ENCODE data around the gene RNF166.

Gene RNF166

GRCh38 chr16:88743693-88744576, 37.7 kb upstream of the RNF166 start:
- H3K4me2 ChIP-seq (ENCODE audit: insufficient read depth, low read length) = no peak overlapping the region
- TF ChIP-seq CTCF (IDR thresholded peaks at IDR 0.05; ENCODE audit: borderline replicate concordance, extremely low read depth, low read length, poor library complexity, severe bottlenecking) = peak; percentile 82
- no peak for TF ChIP-seq EZH2 (IDR thresholded peaks at IDR 0.05; ENCODE audit: borderline replicate concordance, low read depth, low read length, severe bottlenecking)
- H2AFZ ChIP-seq (ENCODE audit: low read depth, low read length) = no peak overlapping the region
- peak; percentile 65 for DNase-seq
- H3K9me3 ChIP-seq (ENCODE audit: insufficient read depth, low read length, severe bottlenecking) = no peaks in the 10 kb centered on the region
- H3K4me1 ChIP-seq (ENCODE audit: insufficient read depth, low read length) = no peaks in the 10 kb centered on the region
- H3K4me3 ChIP-seq (ENCODE audit: low read depth in 1 of 2, low read length in 2 of 2) = no peak overlapping the region
- no peaks in the 10 kb centered on the region for H3K27me3 ChIP-seq (ENCODE audit: insufficient read depth, low read length, poor library complexity)
- peak; percentile 67 for ATAC-seq (ENCODE audit: insufficient read depth, low read depth)
- H3K79me2 ChIP-seq (ENCODE audit: insufficient read depth, low read length) = peaks cover 8% of the 10 kb centered on the region
- H3K36me3 ChIP-seq (ENCODE audit: insufficient read depth, low read length) = peaks cover 55% of the 10 kb centered on the region
- H3K9ac ChIP-seq (ENCODE audit: low read depth, low read length) = no peak overlapping the region
- H3K27ac ChIP-seq (ENCODE audit: low read length) = no peak overlapping the region
- H4K20me1 ChIP-seq (ENCODE audit: insufficient read depth, low read length) = peaks cover 47% of the 10 kb centered on the region

- no peaks in the 10 kb centered on the region for H3K4me1 ChIP-seq (ENCODE audit: insufficient read depth, low read length)
- H3K79me2 ChIP-seq (ENCODE audit: insufficient read depth, low read length) = peaks cover 8% of the 10 kb centered on the region
- no peaks in the 10 kb centered on the region for H3K9me3 ChIP-seq (ENCODE audit: insufficient read depth, low read length, severe bottlenecking)
- H3K4me3 ChIP-seq (ENCODE audit: low read depth in 1 of 2, low read length in 2 of 2) = no peak overlapping the region
- no peaks in the 10 kb centered on the region for H3K27me3 ChIP-seq (ENCODE audit: insufficient read depth, low read length, poor library complexity)
- no peak overlapping the region for H3K4me2 ChIP-seq (ENCODE audit: insufficient read depth, low read length)
- ATAC-seq (ENCODE audit: insufficient read depth, low read depth) (no peak), DNase-seq (no peak)
- H4K20me1 ChIP-seq (ENCODE audit: insufficient read depth, low read length) = peaks cover 50% of the 10 kb centered on the region
- H3K9ac ChIP-seq (ENCODE audit: low read depth, low read length) = no peak overlapping the region
- H3K27ac ChIP-seq (ENCODE audit: low read length) = no peak overlapping the region
- H2AFZ ChIP-seq (ENCODE audit: low read depth, low read length) = no peak overlapping the region
- H3K36me3 ChIP-seq (ENCODE audit: insufficient read depth, low read length) = peaks cover 55% of the 10 kb centered on the region
- TF ChIP-seq EZH2 (IDR thresholded peaks at IDR 0.05; ENCODE audit: borderline replicate concordance, low read depth, low read length, severe bottlenecking) = no peak
- TF ChIP-seq CTCF (IDR thresholded peaks at IDR 0.05; ENCODE audit: borderline replicate concordance, extremely low read depth, low read length, poor library complexity, severe bottlenecking) = no peak
Measured at GRCh38 chr16:88742896-88743605, 36.8 kb upstream of the RNF166 start.

- H3K4me3 ChIP-seq (ENCODE audit: low read depth in 1 of 2, low read length in 2 of 2) = no peak overlapping the region
- peaks cover 55% of the 10 kb centered on the region for H4K20me1 ChIP-seq (ENCODE audit: insufficient read depth, low read length)
- ATAC-seq (ENCODE audit: insufficient read depth, low read depth) = no peak
- no peaks in the 10 kb centered on the region for H3K9me3 ChIP-seq (ENCODE audit: insufficient read depth, low read length, severe bottlenecking)
- H3K36me3 ChIP-seq (ENCODE audit: insufficient read depth, low read length) = peaks cover 68% of the 10 kb centered on the region
- H3K27me3 ChIP-seq (ENCODE audit: insufficient read depth, low read length, poor library complexity) = no peaks in the 10 kb centered on the region
- no peak overlapping the region for H3K4me2 ChIP-seq (ENCODE audit: insufficient read depth, low read length)
- no peaks in the 10 kb centered on the region for H3K4me1 ChIP-seq (ENCODE audit: insufficient read depth, low read length)
- H3K9ac ChIP-seq (ENCODE audit: low read depth, low read length) = no peak overlapping the region
- TF ChIP-seq CTCF (IDR thresholded peaks at IDR 0.05; ENCODE audit: borderline replicate concordance, extremely low read depth, low read length, poor library complexity, severe bottlenecking) (no peak), EZH2 (IDR thresholded peaks at IDR 0.05; ENCODE audit: borderline replicate concordance, low read depth, low read length, severe bottlenecking) (no peak)
- DNase-seq = no peak
- no peak overlapping the region for H3K27ac ChIP-seq (ENCODE audit: low read length)
- H3K79me2 ChIP-seq (ENCODE audit: insufficient read depth, low read length) = peaks cover 8% of the 10 kb centered on the region
- no peak overlapping the region for H2AFZ ChIP-seq (ENCODE audit: low read depth, low read length)
Measured at GRCh38 chr16:88741368-88741767, 35.2 kb upstream of the RNF166 start.

Data from DND-41 (cell line).